G401.6 (cell line): ENCODE measurements around the gene PDE10A.

ENCODE experiments used
- FAIRE-seq: peaks from 2 replicates; lab custom pipeline; 2012; peaks lifted over from hg19 to GRCh38; lab: Jason Lieb, UNC

PDE10A gene

GRCh38 chr6:165662749-165663376, at the start of gene PDE10A:
PDE10A (minus strand) TSS chr6:165663241; CDS start chr6:165662811, 430 bp downstream.
- no peak for FAIRE-seq

GRCh38 chr6:165708985-165709576, 46.0 kb upstream of the PDE10A start:
- no peak for FAIRE-seq

GRCh38 chr6:165707067-165707853, 44.2 kb upstream of the PDE10A start:
- no peak for FAIRE-seq

DNA sequence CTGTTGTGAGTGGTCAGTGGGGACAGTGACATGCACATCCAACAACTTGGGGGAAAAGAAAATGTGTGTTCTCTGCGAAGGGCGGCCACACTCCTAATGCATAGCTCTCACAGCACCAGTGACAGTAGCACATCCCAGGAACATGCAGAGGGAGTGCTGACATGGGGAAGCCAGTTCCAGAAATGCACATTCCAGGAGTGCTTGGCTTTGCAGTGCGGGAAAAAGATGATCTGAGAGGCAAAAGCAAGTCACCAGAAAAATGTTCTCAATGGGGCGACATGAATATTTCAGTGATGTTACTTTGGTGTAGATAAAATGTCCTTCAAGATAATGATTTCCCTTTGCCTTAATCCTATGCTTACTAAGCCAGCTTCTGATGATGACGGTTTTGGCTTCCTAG, 42.9 kb upstream of the PDE10A start:
- FAIRE-seq, result no peak

GRCh38 chr6:165704045-165704748, 41.2 kb upstream of the PDE10A start:
- no peak for FAIRE-seq

DNA sequence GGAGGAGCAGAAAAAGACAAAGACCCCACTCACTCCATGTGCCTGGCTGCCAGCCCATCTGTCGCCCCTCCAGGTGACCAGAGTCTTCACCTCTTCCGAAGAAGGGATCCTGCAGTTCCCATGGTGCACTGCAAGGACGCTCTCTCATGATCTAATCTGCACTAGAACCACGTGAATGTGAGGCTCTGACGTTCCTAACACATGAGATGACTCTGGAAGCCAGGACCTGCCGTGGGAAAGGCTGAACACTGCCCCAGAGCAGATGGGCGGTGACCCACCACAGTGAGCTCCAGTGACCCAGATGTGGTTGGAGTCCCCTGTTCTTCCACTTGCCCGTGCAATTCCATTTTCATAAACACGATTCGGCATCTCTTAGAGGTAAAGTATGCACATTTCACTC, 39.6 kb upstream of the PDE10A start:
- no peak for FAIRE-seq

DNA sequence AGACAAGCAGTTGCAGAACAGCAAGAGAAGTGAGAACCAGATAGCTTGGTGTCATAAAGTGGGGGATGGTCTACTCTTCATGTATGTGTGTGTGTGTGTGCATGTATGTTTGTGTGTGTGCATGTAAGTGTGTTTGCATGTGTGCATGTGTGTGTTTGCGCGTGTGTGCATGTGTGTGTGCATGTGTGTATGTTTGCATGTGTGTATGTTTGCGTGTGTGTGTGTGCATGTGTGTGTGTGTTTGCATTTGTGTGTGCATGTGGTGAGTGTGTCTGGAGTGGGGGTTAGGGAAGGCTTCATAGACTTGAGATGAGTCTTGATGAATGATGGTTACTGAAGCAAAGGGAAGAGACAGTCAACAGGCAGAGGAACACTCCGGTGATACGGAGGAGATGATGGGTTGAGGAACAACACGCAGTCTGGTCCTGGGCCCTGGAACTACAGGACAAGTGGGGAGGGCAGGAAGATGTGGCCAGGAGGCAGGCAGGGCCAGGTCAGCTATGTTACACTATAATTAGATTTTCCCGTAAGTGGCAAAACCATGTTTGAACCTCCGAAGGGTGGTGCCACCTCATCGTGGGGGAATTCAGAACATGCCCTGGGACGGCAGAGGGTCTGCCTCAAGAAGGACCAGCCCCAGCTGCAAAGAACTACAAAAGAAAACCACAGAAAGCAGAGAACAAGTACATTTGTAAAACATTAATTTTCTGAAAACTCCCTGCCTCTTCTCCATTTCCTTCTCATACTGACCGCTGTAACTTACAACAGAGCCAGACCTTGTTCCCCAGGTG, 38.7 kb upstream of the PDE10A start:
- no peak for FAIRE-seq

DNA sequence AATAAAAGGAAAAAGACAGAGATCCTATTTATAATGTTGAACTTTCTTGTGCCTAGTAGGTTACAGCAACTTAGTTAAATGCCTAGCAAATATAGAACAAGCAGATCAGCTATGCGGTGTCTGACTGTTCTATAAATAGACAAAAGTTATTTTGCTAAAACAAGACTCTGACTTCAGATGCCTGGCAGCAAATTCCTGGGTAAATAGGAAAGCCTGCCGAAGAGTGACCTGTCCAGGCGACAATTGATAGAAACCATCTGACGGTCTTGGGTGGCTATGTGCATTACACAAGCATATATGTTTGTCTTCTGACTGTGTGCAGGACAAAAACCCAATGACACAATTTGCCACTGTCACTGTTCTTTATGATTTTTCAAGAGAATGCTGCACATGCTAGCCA, 38.0 kb upstream of the PDE10A start:
- FAIRE-seq, result no peak

- FAIRE-seq, result no peak
Measured at GRCh38 chr6:165698868-165699267, 35.8 kb upstream of the PDE10A start.

GRCh38 chr6:165697171-165697570, 34.1 kb upstream of the PDE10A start:
- no peak for FAIRE-seq

GRCh38 chr6:165695722-165696515, 32.9 kb upstream of the PDE10A start:
- FAIRE-seq, result no peak

DNA sequence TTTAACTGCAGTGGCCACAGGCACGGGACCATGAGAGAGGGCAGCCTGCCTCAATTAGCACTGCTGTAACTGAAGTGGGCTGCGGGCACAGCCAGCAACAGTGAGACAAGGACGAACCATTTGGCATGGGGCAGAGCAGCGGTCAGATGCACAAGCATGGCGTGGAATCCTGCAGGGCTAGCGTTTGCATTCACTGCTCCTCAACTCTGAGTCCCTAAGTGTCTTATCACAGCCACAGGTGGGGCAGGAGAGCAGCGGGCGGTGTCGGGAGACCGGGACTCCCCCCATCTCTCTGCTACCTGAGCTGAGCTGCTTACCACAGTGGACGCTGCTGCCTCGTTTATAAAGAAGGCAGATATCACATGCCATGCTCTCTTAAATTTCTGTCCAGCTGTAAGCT, 31.3 kb upstream of the PDE10A start:
- FAIRE-seq, result no peak

DNA sequence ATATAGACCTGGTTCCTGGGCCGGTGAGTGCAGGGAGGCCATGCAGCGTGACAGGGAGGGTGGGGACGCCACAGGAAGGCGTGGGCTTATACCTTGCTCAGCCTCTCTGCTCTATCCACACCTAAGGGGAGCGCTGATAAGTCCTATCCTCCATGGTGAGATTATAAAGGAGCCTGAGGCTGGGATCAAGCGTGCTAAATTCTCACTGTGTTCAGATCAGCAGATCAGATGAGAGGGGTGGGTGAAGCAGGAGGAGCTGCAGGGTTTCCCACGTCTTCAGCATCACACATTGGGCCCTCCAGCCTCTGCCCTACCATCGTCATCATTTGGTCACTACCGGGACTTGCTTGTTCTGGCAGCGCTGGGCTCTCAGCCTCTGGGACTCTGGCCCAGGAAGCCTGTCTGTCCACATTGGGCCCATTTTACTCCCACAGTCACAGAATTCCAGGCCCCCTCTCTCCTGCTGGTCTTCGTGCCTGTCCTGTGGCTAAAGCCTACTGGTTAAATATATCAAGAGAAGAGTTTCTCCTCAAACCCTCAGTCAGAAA, 29.1 kb upstream of the PDE10A start:
- no peak for FAIRE-seq

- FAIRE-seq, result no peak
Measured at GRCh38 chr6:165689699-165690098, 26.7 kb upstream of the PDE10A start.

GRCh38 chr6:165686596-165687365, 23.7 kb upstream of the PDE10A start:
- no peak for FAIRE-seq

DNA sequence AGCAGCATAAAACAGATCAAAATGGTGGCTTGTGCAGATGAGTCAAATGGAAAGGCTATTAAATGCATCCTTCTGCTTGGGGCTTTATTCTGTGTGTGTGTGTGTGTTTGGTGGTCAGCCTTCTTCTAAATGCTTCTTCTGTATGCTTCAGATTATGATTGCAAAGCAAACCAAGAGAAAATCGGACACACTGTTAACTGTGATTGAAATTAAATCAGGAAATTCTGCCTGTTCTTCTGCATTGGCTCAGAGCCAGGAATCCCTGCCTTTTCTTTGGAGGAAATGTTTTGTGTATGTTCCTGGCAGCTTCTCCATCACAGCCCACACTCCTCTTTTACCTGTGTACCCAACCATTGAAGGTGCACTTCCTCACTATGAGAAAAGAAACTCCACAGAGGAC, 22.3 kb upstream of the PDE10A start:
- FAIRE-seq, result no peak

GRCh38 chr6:165684333-165684732, 21.3 kb upstream of the PDE10A start:
- FAIRE-seq, result no peak

GRCh38 chr6:165680975-165681374, 17.9 kb upstream of the PDE10A start:
- FAIRE-seq, result no peak

- no peak for FAIRE-seq
Measured at GRCh38 chr6:165679326-165679725, 16.3 kb upstream of the PDE10A start.

- no peak for FAIRE-seq
Measured at GRCh38 chr6:165678904-165679303, 15.9 kb upstream of the PDE10A start.
